ENCODE data around the gene IDH3G.
A peak's percentile ranks its signal among the peaks of the same experiment; 100 is the strongest.
"Not testable (repeated sequence)": the region's sequence is repeated elsewhere in the genome, so short reads cannot be mapped to it uniquely, and the experiment has no call there.

Gene IDH3G

GRCh38 chrX:153771415-153772315, 22.5 kb downstream of the IDH3G start:
- no peak for DNase-seq

DNA sequence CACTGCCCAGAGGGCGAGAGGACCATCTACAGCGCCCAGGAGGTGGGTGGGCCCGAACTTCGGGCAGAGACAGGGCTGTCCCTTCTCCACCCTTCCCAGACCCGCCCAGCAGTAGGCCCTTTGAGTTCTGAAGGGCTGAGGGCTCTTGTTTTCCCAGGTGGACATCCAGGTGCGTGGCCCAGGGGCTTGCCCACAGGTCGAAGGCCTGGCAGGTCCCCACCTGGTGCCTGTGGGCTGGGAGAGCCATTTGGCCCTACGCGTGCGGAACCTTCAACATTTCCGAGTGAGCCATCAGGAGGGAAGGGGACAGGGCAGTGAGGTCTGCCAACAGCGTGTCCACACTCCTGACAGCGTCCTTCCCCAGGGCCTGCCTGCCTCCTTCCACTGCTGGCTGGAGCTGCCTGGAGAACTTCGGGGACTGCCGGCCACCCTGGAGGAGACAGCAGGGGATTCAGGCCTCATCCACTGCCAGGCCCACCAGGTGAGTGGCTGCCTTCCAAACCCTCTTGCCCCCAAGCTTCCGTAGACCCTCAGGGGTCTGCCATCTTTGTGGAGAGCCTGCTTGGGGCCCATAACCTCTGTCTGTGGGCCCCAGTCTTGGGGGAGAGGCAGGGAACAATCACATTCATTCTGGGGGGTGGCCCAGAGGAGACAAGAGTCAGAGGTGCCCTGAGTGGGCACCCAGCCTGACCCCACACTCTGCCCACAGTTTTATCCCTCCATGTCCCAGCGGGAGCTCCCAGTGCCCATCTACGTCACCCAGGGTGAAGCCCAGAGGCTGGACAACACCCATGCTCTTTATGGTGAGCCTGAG, 23.4 kb downstream of the IDH3G start:
- no peak for DNase-seq

- DNase-seq = no peak
Observed at GRCh38 chrX:153769865-153770600, 24.1 kb downstream of the IDH3G start.

- DNase-seq = no peak
Observed at GRCh38 chrX:153769158-153769864, 24.9 kb downstream of the IDH3G start.

DNA sequence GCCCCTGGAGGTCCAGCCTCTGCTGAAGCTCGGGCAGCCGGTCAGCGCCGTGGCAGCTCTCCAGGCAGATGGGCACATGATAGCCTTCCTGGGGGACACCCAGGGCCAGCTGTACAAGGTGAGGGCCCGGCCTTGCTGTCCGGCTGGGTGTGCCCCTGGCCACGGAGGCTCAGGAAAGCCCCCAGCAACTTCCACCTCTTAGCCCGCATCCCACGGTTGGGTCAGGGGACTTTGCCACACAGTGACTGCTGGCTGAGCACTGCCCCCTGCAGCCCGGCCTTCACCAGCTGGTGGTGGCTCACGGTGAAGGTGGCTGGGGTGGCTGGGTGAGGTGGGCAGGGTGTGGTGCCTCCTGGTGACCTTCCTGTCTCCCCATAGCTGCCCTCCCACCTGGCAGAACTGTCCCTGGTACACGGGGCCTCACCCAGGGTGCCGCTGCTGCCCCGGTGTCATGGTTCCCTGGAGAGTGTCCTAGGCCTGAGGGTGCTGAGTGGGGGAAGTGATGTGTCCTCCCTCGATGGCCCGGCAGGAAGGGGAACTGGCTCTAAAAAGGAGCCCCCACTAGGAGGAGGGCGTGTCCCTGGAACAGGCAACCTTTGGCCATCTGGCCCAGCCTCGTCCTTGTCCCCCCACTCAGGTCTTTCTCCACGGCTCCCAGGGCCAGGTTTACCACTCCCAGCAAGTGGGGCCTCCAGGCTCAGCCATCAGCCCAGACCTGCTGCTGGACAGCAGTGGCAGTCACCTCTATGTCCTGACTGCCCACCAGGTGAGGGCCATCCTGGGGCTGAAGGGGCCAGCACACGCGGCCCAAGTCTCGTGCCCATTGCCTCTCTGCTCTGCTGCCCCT, 25.6 kb downstream of the IDH3G start:
- DNase-seq = no peak

DNA sequence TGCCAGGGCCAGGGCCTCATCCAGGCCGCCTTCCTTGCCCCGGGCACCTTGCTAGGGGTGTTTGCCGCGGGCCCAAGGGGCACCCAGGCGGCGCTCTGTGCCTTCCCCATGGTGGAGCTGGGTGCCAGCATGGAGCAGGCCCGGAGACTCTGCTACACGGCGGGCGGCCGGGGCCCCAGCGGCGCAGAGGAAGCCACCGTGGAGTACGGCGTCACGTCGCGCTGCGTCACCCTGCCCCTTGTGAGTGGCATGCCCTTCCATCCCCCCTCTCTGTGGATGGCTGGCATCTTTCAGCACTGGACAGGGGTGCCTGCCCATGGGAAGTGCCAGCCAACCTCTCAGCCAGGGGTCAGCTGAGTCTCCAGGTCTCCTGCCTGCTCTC, 26.5 kb downstream of the IDH3G start:
- no peak for DNase-seq

DNA sequence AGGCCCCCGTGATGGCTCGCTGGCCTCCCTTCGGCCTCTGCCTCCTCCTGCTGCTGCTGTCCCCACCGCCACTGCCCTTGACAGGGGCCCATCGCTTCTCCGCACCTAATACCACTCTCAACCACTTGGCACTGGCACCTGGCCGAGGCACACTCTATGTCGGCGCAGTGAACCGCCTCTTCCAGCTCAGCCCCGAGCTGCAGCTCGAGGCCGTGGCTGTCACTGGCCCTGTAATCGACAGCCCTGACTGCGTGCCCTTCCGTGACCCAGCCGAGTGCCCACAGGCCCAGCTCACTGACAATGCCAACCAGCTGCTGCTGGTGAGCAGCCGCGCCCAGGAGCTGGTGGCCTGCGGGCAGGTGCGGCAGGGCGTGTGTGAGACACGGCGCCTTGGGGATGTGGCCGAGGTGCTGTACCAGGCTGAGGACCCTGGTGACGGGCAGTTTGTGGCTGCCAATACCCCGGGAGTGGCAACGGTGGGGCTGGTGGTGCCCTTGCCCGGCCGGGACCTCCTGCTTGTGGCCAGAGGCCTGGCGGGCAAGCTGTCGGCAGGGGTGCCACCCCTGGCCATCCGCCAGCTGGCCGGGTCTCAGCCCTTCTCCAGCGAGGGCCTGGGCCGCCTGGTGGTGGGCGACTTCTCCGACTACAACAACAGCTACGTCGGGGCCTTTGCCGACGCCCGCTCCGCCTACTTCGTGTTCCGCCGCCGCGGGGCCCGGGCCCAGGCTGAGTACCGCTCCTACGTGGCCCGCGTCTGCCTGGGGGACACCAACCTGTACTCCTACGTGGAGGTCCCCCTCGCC, 27.1 kb downstream of the IDH3G start:
- no peak for DNase-seq

DNA sequence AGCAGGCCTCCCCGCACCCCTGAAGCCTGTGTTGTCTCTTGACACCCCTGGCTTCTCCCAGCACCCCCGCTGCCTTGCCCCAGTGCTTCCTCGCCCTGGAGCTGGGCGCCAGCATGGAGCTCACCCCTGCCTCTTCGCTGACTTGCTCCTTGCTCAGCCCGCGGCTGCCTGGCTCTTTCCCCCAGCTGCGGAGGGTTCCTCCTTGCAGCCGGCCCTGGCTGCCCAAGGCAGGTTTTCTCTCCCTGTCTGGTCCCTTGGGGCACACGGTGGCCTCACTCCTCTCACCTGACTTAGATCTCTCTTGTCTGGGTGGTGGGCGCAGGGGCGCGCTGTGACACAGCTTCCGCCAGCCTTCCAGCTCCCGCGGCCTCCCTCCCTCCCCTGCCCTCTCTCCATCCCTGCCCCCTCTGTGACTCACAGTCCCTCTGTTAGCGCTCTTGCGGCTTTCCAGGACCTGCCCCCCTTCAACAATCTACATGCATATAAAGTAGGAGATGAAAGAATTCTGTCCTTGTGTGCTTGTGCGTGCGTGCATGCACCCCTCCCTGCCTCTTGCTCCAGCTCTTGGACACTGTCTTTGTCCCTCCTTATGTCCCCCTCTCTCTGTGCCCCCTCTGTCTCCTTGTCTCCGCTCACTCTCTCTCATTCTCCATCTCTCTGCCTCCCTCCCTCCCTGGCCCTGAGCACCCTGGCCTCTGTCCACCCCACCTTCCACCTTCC, 27.9 kb downstream of the IDH3G start:
- no peak for DNase-seq

DNA sequence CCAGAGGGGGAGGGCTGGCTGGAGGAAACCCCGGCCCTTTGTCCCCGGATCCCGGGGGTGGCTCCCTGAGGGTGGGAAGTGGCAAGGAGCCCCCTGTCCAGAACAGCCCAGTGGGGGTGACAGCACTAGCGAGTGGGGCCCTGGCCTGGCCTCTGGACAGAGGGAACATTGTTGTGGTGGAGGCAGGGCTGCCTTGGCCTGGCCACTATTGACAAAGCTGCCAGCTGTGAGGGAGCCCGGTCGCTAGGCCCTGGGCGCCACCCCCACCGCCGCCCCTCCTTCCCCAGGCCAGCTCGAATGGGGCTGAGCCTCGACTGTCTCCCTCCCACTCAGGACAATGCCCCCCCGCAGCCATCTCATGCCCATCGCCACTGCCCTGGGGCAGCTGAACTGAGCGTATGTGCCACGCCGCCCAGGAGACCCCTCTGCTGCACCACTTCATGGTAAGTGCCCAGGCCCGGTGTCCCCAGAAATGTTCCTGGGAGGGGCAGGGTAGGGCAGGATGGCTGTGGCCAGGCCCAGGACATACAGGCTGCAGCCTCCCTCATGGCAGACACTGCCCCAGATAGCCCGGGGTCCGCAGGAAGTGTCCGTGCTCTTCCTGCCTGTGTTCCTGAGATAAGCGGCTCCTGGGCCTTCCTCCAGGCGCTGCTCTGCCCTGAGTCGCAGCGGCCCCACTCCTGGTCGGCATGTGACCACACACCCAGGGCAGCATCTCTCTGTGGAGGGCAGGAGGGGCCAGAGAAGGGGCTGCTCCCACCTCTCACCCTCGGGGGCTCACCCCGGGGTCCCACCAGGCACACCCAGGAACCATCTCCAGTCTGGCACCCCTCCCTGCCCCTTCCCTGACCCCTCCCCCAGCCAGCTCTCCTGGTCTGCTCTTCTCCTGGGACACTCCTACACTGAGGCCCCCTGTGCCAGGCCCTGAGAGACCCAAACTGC, 28.8 kb downstream of the IDH3G start:
- no peak for DNase-seq

- DNase-seq = no peak
Observed at GRCh38 chrX:153764786-153765137, 29.4 kb downstream of the IDH3G start.

DNA sequence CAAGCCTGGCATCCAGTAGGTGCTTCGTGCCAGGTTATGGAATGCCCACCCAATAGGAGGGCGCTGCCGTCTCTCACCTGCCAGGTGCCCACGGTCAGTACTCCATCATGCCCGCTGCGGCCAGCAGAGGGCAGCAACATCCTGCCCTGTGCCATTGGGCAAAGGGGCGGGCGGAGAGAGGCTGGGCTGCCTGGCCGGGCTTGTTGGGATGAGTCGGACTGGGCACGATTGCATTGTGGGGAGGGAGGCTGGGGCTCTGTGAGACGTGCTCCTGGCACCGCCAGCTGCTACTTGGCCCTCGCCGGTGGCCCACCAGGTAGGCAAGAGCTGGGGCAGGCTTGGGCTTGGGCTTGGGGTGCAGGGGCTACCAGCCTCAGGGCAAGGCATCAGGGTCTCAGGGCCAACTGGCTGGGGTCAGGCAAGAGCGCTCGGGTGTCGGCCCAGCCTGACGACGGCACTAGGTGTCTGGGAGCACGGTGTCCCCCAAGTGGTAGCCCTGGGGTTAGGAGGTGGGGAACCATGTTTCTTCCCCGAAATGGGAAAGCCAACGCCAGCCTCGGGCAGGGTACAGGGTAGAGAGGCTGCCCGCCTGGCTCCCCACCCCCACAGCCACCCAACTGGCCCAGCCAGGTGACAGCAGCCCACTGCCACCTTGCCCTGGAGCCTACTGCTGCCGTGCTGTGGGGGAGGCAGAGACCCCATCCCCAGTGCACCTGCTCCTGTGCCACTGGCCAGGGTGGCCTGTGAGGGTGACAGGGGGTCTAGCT, 30.0 kb downstream of the IDH3G start, which contains the start of gene PLXNB3:
Gene PLXNB3, plus strand, starts transcription at position 261 of the 767 bp plus-strand sequence. CDS start 1,287 bp downstream, outside the sequence.
- DNase-seq = peak; percentile 34 to 70

DNA sequence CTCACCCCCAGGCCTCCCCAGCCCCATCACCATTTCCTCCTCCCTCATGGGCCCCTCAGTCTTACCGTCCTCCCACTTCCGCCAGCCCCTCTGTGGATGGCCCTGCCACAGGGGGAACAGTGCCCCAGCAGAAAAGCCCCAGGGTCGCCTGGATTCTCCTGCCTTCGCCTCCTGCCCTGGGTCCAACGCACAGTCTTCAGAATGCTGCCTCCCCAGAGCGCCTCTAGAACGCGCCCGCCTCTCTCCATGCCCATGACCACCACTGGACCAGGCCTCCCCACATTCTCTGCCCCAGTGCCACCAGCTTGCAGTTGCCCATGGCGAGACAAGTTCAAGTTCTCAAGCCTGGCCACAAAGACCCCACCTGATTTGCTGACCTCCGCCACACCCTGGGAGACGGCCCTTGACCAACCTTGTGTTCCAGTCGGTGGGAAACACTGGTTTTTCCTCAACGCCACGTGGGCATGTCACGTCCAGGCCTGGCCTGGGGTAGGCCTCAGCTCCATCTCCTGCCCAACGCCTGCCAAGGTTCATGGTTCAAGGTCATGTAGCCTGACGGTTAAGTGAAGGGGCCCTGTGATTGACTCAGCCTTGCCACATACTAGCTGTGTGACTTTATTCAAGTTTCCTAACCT, 30.8 kb downstream of the IDH3G start:
- DNase-seq = no peak

- DNase-seq = no peak
Observed at GRCh38 chrX:153762626-153763173, 31.5 kb downstream of the IDH3G start.

DNA sequence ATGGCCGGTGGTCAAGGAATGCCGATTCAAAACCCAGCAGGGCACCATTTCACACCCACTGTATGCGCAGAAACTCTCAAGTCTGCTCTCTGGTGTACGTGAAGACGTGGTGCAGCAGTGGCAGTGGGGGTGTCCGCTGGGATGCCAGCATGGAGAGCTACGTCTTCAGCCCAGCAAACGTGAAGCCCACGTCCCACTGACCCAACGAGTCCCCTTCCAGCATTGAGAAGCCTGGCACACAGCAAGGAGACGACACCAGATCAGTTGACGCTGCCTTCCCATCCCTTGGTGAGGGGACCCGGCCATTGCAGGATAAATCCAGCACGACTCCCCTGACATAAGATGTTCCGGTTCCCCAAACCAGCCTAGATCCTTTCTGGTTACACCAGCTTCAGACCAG, 32.3 kb downstream of the IDH3G start:
- no peak for DNase-seq

GRCh38 chrX:153755136-153755535, 39.0 kb downstream of the IDH3G start:
- no peak for DNase-seq

DNA sequence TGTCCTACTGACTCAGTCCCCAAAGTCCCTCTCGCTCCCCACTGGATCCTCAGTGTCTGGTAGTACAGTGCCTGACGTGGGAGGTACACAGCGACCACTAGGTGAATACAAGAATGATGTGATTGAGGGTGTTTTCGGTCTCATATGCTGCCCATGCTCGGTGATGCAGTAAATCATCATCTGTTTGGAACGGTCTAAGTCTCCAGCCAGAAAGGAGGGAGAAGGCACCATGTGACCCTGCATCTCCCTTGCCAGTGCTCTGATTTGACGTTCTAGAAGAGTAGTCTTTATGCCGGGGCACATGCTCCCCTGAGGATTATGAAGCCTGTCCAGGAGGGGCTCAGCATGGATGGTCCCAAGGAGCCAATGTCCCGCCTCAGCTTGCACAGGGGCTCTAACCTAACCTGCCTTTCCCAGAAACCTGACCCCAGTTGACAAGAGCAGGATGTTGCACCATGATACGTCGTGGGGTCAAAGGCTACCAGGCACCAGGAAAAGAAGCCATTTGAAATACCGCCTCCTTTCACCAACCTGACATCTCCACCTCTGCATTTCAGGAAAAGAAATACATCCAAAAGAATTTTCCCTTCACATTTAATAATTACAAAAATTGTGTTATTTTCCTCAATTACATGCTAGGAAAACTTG, 43.9 kb downstream of the IDH3G start:
- peak in 1 of 2 experiments; percentile 12 for DNase-seq

- not testable (repeated sequence) for DNase-seq
Observed at GRCh38 chrX:153749017-153749416, 45.2 kb downstream of the IDH3G start.

Data from cerebellar nuclear complex (tissue), 1 donor.